ENCODE results near the gene MYG1.
A peak's percentile ranks its signal among the peaks of the same experiment; 100 is the strongest.

MYG1 gene

GRCh38 chr12:53346491-53346890 lies 47.0 kb downstream of the MYG1 start:
- Histone ChIP-seq H3K36me3 (ENCODE audit: insufficient read depth, low read length) (no peaks in the 10 kb centered on the region), H3K9ac (ENCODE audit: insufficient read length) (no peak overlapping the region), H3K27ac (peak overlapping the region; percentile 84), H3K4me3 (peak overlapping the region; percentile 78; the same call in 1 of the 2 replicates), H3K9me3 (ENCODE audit: low read depth, low read length) (no peaks in the 10 kb centered on the region)
- TF ChIP-seq FOXP2 (optimal IDR thresholded peaks at IDR 0.05; ENCODE audit: control extremely low read depth, extremely low read length, insufficient read depth) (no peak), EZH2 (IDR thresholded peaks at IDR 0.05) (no peak), POLR2AphosphoS5 (IDR thresholded peaks at IDR 0.05; ENCODE audit: borderline replicate concordance, low read depth, low read length) (no peak)
- no peak for DNase-seq (ENCODE audit: low read depth, low spot score)

- DNase-seq (ENCODE audit: low read depth, low spot score) = no peak
- no peak for TF ChIP-seq POLR2AphosphoS5 (IDR thresholded peaks at IDR 0.05; ENCODE audit: borderline replicate concordance, low read depth, low read length)
- no peak for TF ChIP-seq EZH2 (IDR thresholded peaks at IDR 0.05)
- no peak for TF ChIP-seq FOXP2 (optimal IDR thresholded peaks at IDR 0.05; ENCODE audit: control extremely low read depth, extremely low read length, insufficient read depth)
- Histone ChIP-seq H3K9ac (ENCODE audit: insufficient read length) (no peak overlapping the region), H3K9me3 (ENCODE audit: low read depth, low read length) (no peaks in the 10 kb centered on the region), H3K36me3 (ENCODE audit: insufficient read depth, low read length) (no peaks in the 10 kb centered on the region), H3K27ac (no peak overlapping the region), H3K4me3 (no peak overlapping the region)
These were observed 48.4 kb downstream of the MYG1 start for GRCh38 chr12:53347905-53348304.

GRCh38 chr12:53352331-53353256 lies 53.1 kb downstream of the MYG1 start:
- peak; percentile 79 for DNase-seq (ENCODE audit: low read depth, low spot score)
- no peak overlapping the region for H3K4me3 ChIP-seq
- no peak overlapping the region for H3K9ac ChIP-seq (ENCODE audit: insufficient read length)
- no peaks in the 10 kb centered on the region for H3K36me3 ChIP-seq (ENCODE audit: insufficient read depth, low read length)
- TF ChIP-seq EZH2 (IDR thresholded peaks at IDR 0.05) = no peak
- no peak for TF ChIP-seq POLR2AphosphoS5 (IDR thresholded peaks at IDR 0.05; ENCODE audit: borderline replicate concordance, low read depth, low read length)
- no peak for TF ChIP-seq FOXP2 (optimal IDR thresholded peaks at IDR 0.05; ENCODE audit: control extremely low read depth, extremely low read length, insufficient read depth)
- no peak overlapping the region for H3K27ac ChIP-seq
- no peaks in the 10 kb centered on the region for H3K9me3 ChIP-seq (ENCODE audit: low read depth, low read length)

GRCh38 chr12:53353257-53353655 lies 53.8 kb downstream of the MYG1 start:
- Histone ChIP-seq H3K9ac (ENCODE audit: insufficient read length) (no peak overlapping the region), H3K4me3 (no peak overlapping the region), H3K9me3 (ENCODE audit: low read depth, low read length) (no peaks in the 10 kb centered on the region), H3K36me3 (ENCODE audit: insufficient read depth, low read length) (no peaks in the 10 kb centered on the region), H3K27ac (no peak overlapping the region)
- TF ChIP-seq EZH2 (IDR thresholded peaks at IDR 0.05) (no peak), POLR2AphosphoS5 (IDR thresholded peaks at IDR 0.05; ENCODE audit: borderline replicate concordance, low read depth, low read length) (no peak), FOXP2 (optimal IDR thresholded peaks at IDR 0.05; ENCODE audit: control extremely low read depth, extremely low read length, insufficient read depth) (no peak)
- no peak for DNase-seq (ENCODE audit: low read depth, low spot score)

GRCh38 chr12:53355121-53355520 lies 55.6 kb downstream of the MYG1 start:
- Histone ChIP-seq H3K27ac (no peak overlapping the region), H3K36me3 (ENCODE audit: insufficient read depth, low read length) (no peaks in the 10 kb centered on the region), H3K9ac (ENCODE audit: insufficient read length) (no peak overlapping the region), H3K9me3 (ENCODE audit: low read depth, low read length) (no peaks in the 10 kb centered on the region), H3K4me3 (no peak overlapping the region)
- no peak for TF ChIP-seq EZH2 (IDR thresholded peaks at IDR 0.05)
- TF ChIP-seq POLR2AphosphoS5 (IDR thresholded peaks at IDR 0.05; ENCODE audit: borderline replicate concordance, low read depth, low read length) = no peak
- no peak for TF ChIP-seq FOXP2 (optimal IDR thresholded peaks at IDR 0.05; ENCODE audit: control extremely low read depth, extremely low read length, insufficient read depth)
- no peak for DNase-seq (ENCODE audit: low read depth, low spot score)

All from SK-N-MC (cell line).